ENCODE data around the gene HDAC4.
A peak's percentile ranks its signal among the peaks of the same experiment; 100 is the strongest.

Gene HDAC4

DNA sequence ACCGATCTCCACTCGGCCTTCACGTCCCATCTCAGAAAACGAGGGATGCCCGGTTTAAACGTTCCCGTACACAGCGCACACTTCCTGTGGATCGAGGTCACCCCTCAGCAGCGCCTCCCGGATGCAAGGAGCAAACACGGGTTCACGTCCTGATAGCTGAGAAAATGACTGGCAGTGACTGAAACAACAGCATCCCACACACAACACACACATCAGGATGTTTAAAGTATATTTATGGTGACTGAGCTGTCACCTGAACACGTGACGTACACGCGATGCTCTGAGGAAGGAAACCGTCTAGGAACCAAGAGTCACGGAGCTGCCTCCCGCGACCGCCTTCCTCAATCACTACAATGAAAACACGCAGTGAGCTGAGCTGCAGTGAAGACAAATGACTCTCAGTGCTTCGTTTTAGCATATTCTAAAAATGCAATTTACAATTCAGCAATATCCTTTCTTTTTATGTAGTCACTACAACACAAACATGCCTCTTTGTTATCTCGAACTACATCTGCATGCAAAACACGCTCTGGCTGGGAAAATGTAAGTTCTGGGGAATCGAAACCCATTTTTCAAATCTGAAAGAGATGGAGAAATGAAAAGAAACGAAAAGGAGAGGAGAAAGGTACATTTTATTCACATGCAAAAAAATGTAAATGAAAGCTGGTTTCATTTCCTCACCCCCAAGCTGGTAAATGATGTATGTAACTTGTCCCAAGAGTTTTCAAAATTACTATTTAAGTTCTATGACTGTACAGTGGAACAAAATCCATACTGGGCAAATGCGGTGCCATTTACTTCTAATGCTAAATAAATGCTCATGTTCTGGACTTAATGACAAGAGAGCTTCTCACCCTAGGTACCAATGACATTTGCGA, 19.8 kb downstream of the HDAC4 start:
- in situ Hi-C loops (cut with MboI; ENCODE audit: low sequenced_read_pairs, unreplicated experiment) = no loop called here

GRCh38 chr2:239379641-239380170, 21.1 kb downstream of the HDAC4 start:
- DNase-seq (ENCODE audit: low spot score) = no peak
- in situ Hi-C loops (cut with MboI; ENCODE audit: low sequenced_read_pairs, unreplicated experiment) = no loop called here
- TF ChIP-seq, protein P1, sequence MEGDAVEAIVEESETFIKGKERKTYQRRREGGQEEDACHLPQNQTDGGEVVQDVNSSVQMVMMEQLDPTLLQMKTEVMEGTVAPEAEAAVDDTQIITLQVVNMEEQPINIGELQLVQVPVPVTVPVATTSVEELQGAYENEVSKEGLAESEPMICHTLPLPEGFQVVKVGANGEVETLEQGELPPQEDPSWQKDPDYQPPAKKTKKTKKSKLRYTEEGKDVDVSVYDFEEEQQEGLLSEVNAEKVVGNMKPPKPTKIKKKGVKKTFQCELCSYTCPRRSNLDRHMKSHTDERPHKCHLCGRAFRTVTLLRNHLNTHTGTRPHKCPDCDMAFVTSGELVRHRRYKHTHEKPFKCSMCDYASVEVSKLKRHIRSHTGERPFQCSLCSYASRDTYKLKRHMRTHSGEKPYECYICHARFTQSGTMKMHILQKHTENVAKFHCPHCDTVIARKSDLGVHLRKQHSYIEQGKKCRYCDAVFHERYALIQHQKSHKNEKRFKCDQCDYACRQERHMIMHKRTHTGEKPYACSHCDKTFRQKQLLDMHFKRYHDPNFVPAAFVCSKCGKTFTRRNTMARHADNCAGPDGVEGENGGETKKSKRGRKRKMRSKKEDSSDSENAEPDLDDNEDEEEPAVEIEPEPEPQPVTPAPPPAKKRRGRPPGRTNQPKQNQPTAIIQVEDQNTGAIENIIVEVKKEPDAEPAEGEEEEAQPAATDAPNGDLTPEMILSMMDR (IDR thresholded peaks at IDR 0.05; ENCODE audit: borderline replicate concordance, control extremely low read depth, extremely low read depth, insufficient read depth, missing control alignments) = no peak

More for the DNA sequence above, 19.8 kb downstream of the HDAC4 start:
- DNase-seq (ENCODE audit: low spot score) = peak; percentile 66
- TF ChIP-seq, protein P1 (IDR thresholded peaks at IDR 0.05; ENCODE audit: borderline replicate concordance, control extremely low read depth, extremely low read depth, insufficient read depth, missing control alignments) = no peak

DNA sequence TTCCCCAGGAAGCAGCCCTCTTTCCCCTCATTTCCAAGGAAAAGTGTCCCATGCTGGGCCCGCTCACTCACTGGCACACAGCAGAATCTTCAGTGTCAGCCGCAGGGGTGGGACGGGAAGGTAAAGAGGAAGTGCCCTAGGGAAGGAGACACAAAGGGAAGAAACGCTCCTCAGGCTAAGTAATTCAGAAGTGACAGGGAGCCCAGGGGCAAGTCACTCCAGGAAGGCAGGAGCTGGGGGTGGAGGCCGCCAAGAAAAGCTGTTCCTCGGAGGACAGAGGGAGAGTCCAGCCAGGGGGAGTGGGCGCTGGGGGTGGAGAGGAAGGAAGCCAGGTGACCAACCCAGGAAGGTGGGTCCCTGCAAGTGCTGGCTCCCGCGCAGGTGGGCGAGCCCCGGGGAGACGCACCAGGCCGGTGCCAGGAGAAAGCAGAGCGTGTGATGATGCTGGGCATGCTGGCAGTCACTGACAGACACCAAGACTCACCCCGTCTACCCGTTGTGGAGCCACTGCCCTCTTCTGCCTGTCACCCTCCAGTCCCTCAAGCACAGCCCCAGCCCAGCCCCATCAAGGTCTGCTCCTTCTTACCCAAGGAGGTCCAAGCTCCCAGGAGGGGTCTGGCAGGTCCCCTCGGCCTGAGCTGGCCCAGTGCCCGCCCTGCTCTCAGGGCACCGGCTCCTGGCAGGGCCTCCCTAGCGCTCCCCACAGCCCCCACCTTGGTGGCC, 21.7 kb downstream of the HDAC4 start:
- in situ Hi-C loops (cut with MboI; ENCODE audit: low sequenced_read_pairs, unreplicated experiment) = no loop called here
- TF ChIP-seq, protein P1 (IDR thresholded peaks at IDR 0.05; ENCODE audit: borderline replicate concordance, control extremely low read depth, extremely low read depth, insufficient read depth, missing control alignments) = no peak
- no peak for DNase-seq (ENCODE audit: low spot score)

- in situ Hi-C loops (cut with MboI; ENCODE audit: low sequenced_read_pairs, unreplicated experiment) = no loop called here
- DNase-seq (ENCODE audit: low spot score) = no peak
- TF ChIP-seq, protein P1 (IDR thresholded peaks at IDR 0.05; ENCODE audit: borderline replicate concordance, control extremely low read depth, extremely low read depth, insufficient read depth, missing control alignments) = no peak
Measured at GRCh38 chr2:239378021-239378917, 22.6 kb downstream of the HDAC4 start.

DNA sequence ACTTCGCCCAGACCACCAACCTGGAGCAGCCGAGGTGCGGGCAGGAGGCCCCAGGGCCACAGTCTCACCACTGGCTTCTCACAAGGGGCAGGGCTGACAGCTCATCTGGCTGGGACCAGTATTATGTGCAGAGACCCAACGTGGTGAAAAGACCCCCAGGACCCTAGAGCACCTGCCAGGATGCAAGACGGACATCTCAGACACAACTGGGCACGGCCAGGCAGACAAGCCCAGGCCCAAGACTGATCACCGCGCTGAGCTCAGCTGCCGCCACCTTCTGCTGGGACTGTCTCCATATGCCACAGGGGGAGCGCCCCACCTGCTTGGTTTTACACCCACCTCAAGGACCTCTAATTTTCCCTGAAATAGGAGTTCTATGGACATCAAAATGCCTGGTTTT, 23.2 kb downstream of the HDAC4 start:
- in situ Hi-C loops (cut with MboI; ENCODE audit: low sequenced_read_pairs, unreplicated experiment) = no loop called here
- no peak for DNase-seq (ENCODE audit: low spot score)
- TF ChIP-seq, protein P1 (IDR thresholded peaks at IDR 0.05; ENCODE audit: borderline replicate concordance, control extremely low read depth, extremely low read depth, insufficient read depth, missing control alignments) = no peak

All from GM13976 (cell line).